GM23338 (cell line): Measurements from ENCODE around the gene PHF21A. TPM values are rescaled to one million over a fixed set of nuclear protein-coding genes. Genes with fewer than 3 reads are reported as not detected.
"Not testable (repeated sequence)": the region's sequence is repeated elsewhere in the genome, so short reads cannot be mapped to it uniquely, and the experiment has no call there.

Experiments
- ATAC-seq: fragments of 200-7000 bp; cut with Tn5 transposase; 3 replicates; pipeline ENCODE4 v1.9.1; 2020
- DNase-seq: peaks from one replicate; pipeline ENCODE4 v3.0.0-alpha.2; 2015; ENCODE audit warnings: low spot score
- H2AFZ ChIP-seq: fragments of 200-600 bp; sonication (generic); 2 replicates; pipeline ENCODE4 v1.8.0; 2016; ENCODE audit warnings: antibody characterized with exemption, mild to moderate bottlenecking, moderate library complexity
- H3F3A ChIP-seq: fragments of 200-600 bp; sonication (generic); replicated peaks from 2 replicates; pipeline ENCODE4 v1.8.0; 2017; ENCODE audit warnings: antibody characterized with exemption, mixed run types, low read depth
- H3K27ac ChIP-seq: fragments of 200-600 bp; sonication (generic); 2 replicates; pipeline ENCODE4 v1.6.1; 2016; ENCODE audit warnings: low read depth
- H3K27me3 ChIP-seq: fragments of 200-600 bp; sonication (generic); 2 replicates; pipeline ENCODE4 v1.8.0; 2016; ENCODE audit warnings: mild to moderate bottlenecking, mixed run types, moderate library complexity; ENCODE audit not compliant: insufficient read depth
- H3K36me3 ChIP-seq: fragments of 200-600 bp; sonication (generic); 2 replicates; pipeline ENCODE4 v1.8.0; 2016; ENCODE audit warnings: mild to moderate bottlenecking; ENCODE audit not compliant: insufficient read depth
- H3K4me1 ChIP-seq: fragments of 200-600 bp; sonication (generic); 2 replicates; pipeline ENCODE4 v1.8.0; 2016; ENCODE audit warnings: mild to moderate bottlenecking, moderate library complexity; ENCODE audit not compliant: insufficient read depth
- H3K4me2 ChIP-seq: fragments of 200-600 bp; sonication (generic); 2 replicates; pipeline ENCODE4 v1.7.1; 2017; ENCODE audit warnings: mixed run types
- H3K4me3 ChIP-seq: fragments of 200-600 bp; sonication (generic); 2 replicates; pipeline ENCODE4 v1.6.1; 2016; ENCODE audit warnings: mixed run types
- H3K79me2 ChIP-seq: fragments of 200-600 bp; sonication (generic); replicated peaks from 2 replicates; pipeline ENCODE4 v1.8.0; 2017; ENCODE audit warnings: mild to moderate bottlenecking; ENCODE audit not compliant: insufficient read depth
- H3K9me2 ChIP-seq: fragments of 200-600 bp; sonication (generic); 2 replicates; pipeline ENCODE4 v1.8.0; 2017; ENCODE audit not compliant: insufficient read depth
- H4K20me1 ChIP-seq: fragments of 200-600 bp; sonication (generic); replicated peaks from 2 replicates; pipeline ENCODE4 v1.8.0; 2017; ENCODE audit warnings: mild to moderate bottlenecking; ENCODE audit not compliant: insufficient read depth
- H3K27ac Mint-ChIP-seq: 2 replicates; pipeline ENCODE4 v1.8.0; 2020; ENCODE audit warnings: inconsistent platforms, mild to moderate bottlenecking, moderate library complexity, mixed read lengths
- H3K27me3 Mint-ChIP-seq: 3 replicates; pipeline ENCODE4 v1.8.0; 2022; ENCODE audit warnings: low read depth, mild to moderate bottlenecking, moderate library complexity, mixed read lengths, inconsistent platforms; ENCODE audit not compliant: insufficient read depth, poor library complexity
- H3K36me3 Mint-ChIP-seq: 3 replicates; pipeline ENCODE4 v1.8.0; 2021; ENCODE audit warnings: low read depth, mild to moderate bottlenecking, inconsistent platforms, moderate library complexity, mixed read lengths
- H3K4me1 Mint-ChIP-seq: 3 replicates; pipeline ENCODE4 v1.8.0; 2020; ENCODE audit warnings: mild to moderate bottlenecking, inconsistent platforms, mixed read lengths
- H3K4me3 Mint-ChIP-seq: 3 replicates; pipeline ENCODE4 v1.8.0; 2021; ENCODE audit warnings: moderate library complexity, mild to moderate bottlenecking, inconsistent platforms, mixed read lengths
- H3K9me3 Mint-ChIP-seq: 3 replicates; pipeline ENCODE4 v1.8.0; 2020; ENCODE audit warnings: moderate library complexity, mild to moderate bottlenecking, inconsistent platforms, mixed read lengths
- ETS1 ChIP-seq: IDR thresholded peaks from 2 replicates; pipeline ENCODE4 v1.6.1; 2016; ENCODE audit warnings: antibody characterized with exemption
- EZH2 ChIP-seq: fragments of 200-600 bp; sonication (generic); IDR thresholded peaks from one replicate; pipeline ENCODE4 v1.8.0; 2017; ENCODE audit warnings: antibody characterized with exemption, mild to moderate bottlenecking, low read depth; ENCODE audit not compliant: unreplicated experiment
- EZH2phosphoT487 ChIP-seq: fragments of 200-600 bp; sonication (generic); IDR thresholded peaks from one replicate; pipeline ENCODE4 v1.8.1; 2018; ENCODE audit warnings: antibody characterized with exemption; ENCODE audit not compliant: unreplicated experiment
- JUNB ChIP-seq: IDR thresholded peaks from one replicate; pipeline ENCODE4 v1.6.1; 2016; ENCODE audit warnings: antibody characterized with exemption; ENCODE audit not compliant: unreplicated experiment
- NANOG ChIP-seq: IDR thresholded peaks from 2 replicates; pipeline ENCODE4 v1.6.1; 2016; ENCODE audit warnings: antibody characterized with exemption, borderline replicate concordance
- POLR2AphosphoS5 ChIP-seq: IDR thresholded peaks from 2 replicates; pipeline ENCODE4 v1.6.1; 2016; ENCODE audit warnings: antibody characterized with exemption, low read depth
- REST ChIP-seq: IDR thresholded peaks from one replicate; pipeline ENCODE4 v1.6.1; 2018; ENCODE audit warnings: antibody characterized with exemption; ENCODE audit not compliant: unreplicated experiment
- polyA plus RNA-seq: library from polyadenylated mRNA; unstranded; fragments of >200 nt; fragmentation: Nextera tagmentation; extraction: Ambion mirVana; gene quantifications from 2 replicates; pipeline ENCODE4 v1.2.1, GENCODE V29; 2016
- total RNA-seq: library from RNA; depleted of rRNA; stranded (reverse); fragments of >200 nt; shearing (Covaris generic); gene quantifications from 2 replicates; pipeline ENCODE4 v1.2.3, GENCODE V29; 2014

The PHF21A gene
- total and polyA plus RNA-seq, 2 experiments from 2014 or later = 21.7 to 23.6 TPM

GRCh38 chr11:46015941-46016340 lies 105.3 kb downstream of the PHF21A start (continued):
- TF ChIP-seq REST (no peak), JUNB (no peak), POLR2AphosphoS5 (no peak), ETS1 (no peak)

GRCh38 chr11:46014168-46014567 lies 107.1 kb downstream of the PHF21A start:
- DNase-seq, H3K27me3 ChIP-seq, H3K79me2 ChIP-seq, H3F3A ChIP-seq, H3K9me2 ChIP-seq, H3K4me3 Mint-ChIP-seq, H3K4me2 ChIP-seq, H2AFZ ChIP-seq, H3K27ac Mint-ChIP-seq, ATAC-seq, H4K20me1 ChIP-seq, H3K4me3 ChIP-seq, H3K9me3 Mint-ChIP-seq, H3K36me3 Mint-ChIP-seq, H3K36me3 ChIP-seq, H3K27me3 Mint-ChIP-seq, H3K27ac ChIP-seq: not testable (repeated sequence)
- H3K4me1 Mint-ChIP-seq = peaks cover 24% of the 10 kb centered on the region
- H3K4me1 ChIP-seq = peaks cover 19% of the 10 kb centered on the region

- DNase-seq = peak; percentile 56
- no peak overlapping the region; the same call in 2 of the 3 replicates for H3K4me3 Mint-ChIP-seq
- peak overlapping the region; percentile 8; the same call in 1 of the 2 replicates for H3K27ac Mint-ChIP-seq
- peaks cover 3% of the 10 kb centered on the region; the same call in 2 of the 3 replicates for H3K9me3 Mint-ChIP-seq
- ATAC-seq = peak; percentile 87
- H3K27me3 ChIP-seq = no peaks in the 10 kb centered on the region
- no peaks in the 10 kb centered on the region for H3K27me3 Mint-ChIP-seq
- H3K79me2 ChIP-seq = no peaks in the 10 kb centered on the region
- H3K36me3 Mint-ChIP-seq = peaks cover 4% of the 10 kb centered on the region; the same call in 2 of the 3 replicates
- H2AFZ ChIP-seq = no peak overlapping the region
- H3K27ac ChIP-seq = peak overlapping the region; percentile 82
- peaks cover 20% of the 10 kb centered on the region for H3K4me1 Mint-ChIP-seq
- H4K20me1 ChIP-seq = no peaks in the 10 kb centered on the region
- H3K4me2 ChIP-seq = peak overlapping the region; percentile 1; the same call in 1 of the 2 replicates
- H3K4me3 ChIP-seq = no peak overlapping the region
- no peaks in the 10 kb centered on the region for H3F3A ChIP-seq
- peaks cover 19% of the 10 kb centered on the region for H3K4me1 ChIP-seq
- no peaks in the 10 kb centered on the region for H3K36me3 ChIP-seq
- no peaks in the 10 kb centered on the region for H3K9me2 ChIP-seq
- no peak for TF ChIP-seq EZH2phosphoT487
- TF ChIP-seq EZH2 = no peak
- TF ChIP-seq NANOG = 0 out of 2 replicates have a peak, but pooled peaks have one; percentile 58
- no peak for TF ChIP-seq POLR2AphosphoS5
- TF ChIP-seq REST = no peak
Observed at GRCh38 chr11:46012185-46012584, 109.1 kb downstream of the PHF21A start.
